ENCODE results near the gene DNAJC27. TPM values are rescaled to one million over a fixed set of nuclear protein-coding genes. Genes with fewer than 3 reads are reported as not detected.

Gene DNAJC27
- total RNA-seq, 1 experiment from 2014 or later, result 5.4 TPM

DNA sequence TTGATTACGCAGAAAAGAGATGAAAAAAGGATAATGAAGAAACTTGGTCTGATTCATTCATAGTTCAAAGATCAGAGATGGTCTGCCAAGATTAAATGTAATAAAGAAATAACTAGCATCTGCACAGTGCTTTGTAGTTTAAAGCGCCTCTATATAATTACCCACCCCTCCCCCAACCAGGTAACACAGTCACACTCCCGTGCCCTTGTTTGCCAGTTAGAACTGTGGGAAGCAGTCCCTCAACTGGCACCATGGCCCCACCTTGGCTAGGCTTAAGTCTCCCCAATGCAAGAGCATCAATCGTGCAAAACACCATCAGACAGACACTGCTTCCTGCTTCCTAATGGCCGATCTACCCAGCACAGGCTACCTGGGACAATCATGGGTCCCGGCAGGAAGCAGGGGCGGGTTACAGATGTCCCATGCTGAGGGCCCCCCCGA is 63.3 kb downstream of the DNAJC27 start (continued):
- TF ChIP-seq, protein P1, sequence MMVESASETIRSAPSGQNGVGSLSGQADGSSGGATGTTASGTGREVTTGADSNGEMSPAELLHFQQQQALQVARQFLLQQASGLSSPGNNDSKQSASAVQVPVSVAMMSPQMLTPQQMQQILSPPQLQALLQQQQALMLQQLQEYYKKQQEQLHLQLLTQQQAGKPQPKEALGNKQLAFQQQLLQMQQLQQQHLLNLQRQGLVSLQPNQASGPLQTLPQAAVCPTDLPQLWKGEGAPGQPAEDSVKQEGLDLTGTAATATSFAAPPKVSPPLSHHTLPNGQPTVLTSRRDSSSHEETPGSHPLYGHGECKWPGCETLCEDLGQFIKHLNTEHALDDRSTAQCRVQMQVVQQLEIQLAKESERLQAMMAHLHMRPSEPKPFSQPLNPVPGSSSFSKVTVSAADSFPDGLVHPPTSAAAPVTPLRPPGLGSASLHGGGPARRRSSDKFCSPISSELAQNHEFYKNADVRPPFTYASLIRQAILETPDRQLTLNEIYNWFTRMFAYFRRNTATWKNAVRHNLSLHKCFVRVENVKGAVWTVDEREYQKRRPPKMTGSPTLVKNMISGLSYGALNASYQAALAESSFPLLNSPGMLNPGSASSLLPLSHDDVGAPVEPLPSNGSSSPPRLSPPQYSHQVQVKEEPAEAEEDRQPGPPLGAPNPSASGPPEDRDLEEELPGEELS (CRISPR knock-in tag; IDR thresholded peaks at IDR 0.05), result no peak
- TF ChIP-seq, protein P2, sequence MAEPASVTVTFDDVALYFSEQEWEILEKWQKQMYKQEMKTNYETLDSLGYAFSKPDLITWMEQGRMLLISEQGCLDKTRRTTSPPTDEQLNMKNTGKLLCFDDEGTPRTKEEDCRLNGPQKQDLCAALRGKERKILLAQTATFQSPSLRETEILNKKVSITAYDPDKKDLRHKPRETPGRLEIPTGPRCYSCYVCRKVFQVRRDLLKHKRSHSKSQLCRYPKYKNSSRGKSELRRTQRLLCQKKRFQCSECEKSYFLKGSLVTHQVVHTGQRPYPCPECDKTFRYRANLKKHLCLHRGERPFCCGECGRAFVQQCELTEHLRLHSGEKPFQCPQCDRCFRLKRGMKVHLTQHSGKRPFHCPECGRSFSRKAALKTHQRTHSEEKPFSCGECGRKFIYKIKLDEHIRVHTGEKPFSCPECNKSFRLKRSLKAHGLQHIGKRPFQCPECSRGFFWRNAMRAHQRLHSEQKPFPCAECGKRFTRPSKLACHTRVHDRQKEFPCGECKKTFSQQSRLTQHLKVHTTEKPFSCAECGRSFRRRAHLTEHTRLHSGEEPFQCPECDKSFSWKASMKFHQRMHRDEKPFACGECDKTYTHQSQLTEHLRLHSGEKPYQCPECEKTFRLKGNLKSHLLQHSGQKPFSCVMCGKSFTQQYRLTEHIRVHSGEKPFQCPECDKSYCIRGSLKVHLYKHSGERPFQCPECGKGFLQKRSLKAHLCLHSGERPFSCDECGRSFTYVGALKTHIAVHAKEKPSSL (CRISPR knock-in tag; conservative IDR thresholded peaks at IDR 0.05), result no peak
- TF ChIP-seq, protein P3, sequence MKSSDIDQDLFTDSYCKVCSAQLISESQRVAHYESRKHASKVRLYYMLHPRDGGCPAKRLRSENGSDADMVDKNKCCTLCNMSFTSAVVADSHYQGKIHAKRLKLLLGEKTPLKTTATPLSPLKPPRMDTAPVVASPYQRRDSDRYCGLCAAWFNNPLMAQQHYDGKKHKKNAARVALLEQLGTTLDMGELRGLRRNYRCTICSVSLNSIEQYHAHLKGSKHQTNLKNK (CRISPR knock-in tag; IDR thresholded peaks at IDR 0.05), result no peak
- TF ChIP-seq, protein P4, sequence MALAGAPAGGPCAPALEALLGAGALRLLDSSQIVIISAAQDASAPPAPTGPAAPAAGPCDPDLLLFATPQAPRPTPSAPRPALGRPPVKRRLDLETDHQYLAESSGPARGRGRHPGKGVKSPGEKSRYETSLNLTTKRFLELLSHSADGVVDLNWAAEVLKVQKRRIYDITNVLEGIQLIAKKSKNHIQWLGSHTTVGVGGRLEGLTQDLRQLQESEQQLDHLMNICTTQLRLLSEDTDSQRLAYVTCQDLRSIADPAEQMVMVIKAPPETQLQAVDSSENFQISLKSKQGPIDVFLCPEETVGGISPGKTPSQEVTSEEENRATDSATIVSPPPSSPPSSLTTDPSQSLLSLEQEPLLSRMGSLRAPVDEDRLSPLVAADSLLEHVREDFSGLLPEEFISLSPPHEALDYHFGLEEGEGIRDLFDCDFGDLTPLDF (CRISPR knock-in tag; IDR thresholded peaks at IDR 0.05), result no peak

DNA sequence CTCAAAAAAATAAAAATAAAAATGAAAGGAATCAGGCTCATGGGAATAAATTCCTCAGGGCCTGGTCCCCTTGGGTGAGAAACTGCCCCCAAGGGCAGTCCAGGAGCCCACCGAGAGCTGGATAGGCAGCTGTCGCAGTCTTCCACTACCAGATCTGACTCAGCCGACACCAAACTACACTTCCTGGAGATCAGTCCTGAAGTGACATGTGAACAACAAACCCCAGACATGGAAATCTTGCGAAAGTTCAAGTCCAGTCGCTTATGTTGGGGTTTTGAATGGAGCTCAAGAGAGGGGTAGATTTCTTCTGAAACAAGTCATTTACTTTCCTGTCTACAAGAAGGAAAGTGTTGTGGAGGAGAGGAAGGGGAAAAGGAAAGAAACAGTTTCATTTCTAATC is 64.6 kb downstream of the DNAJC27 start:
- ChIA-PET CTCF (no interaction called here), POLR2A (no interaction called here)
- no peaks in the 10 kb centered on the region for H3K27me3 Mint-ChIP-seq (ENCODE audit: low read depth)
- no peak overlapping the region for H3K4me3 Mint-ChIP-seq
- DNase-seq (ENCODE audit: low spot score), result no peak
- peaks cover 9% of the 10 kb centered on the region; the same call in 1 of the 2 replicates for H3K9me3 Mint-ChIP-seq
- H3K27ac Mint-ChIP-seq, result 0 out of 2 replicates have a peak overlapping the region, but pooled peaks have one; percentile 29
- TF ChIP-seq E2F5 (CRISPR knock-in tag; IDR thresholded peaks at IDR 0.05), result no peak
- no peak for TF ChIP-seq ZNF423 (CRISPR knock-in tag; IDR thresholded peaks at IDR 0.05)
- TF ChIP-seq ERG (CRISPR knock-in tag; IDR thresholded peaks at IDR 0.05), result no peak
- no peak for TF ChIP-seq JAZF1 (CRISPR knock-in tag; IDR thresholded peaks at IDR 0.05)
- TF ChIP-seq ZNF219 (CRISPR knock-in tag; IDR thresholded peaks at IDR 0.05; ENCODE audit: borderline replicate concordance), result no peak
- no peak for TF ChIP-seq SMAD4 (CRISPR knock-in tag; IDR thresholded peaks at IDR 0.05)
- no peak for TF ChIP-seq ZNF138 (CRISPR knock-in tag; conservative IDR thresholded peaks at IDR 0.05)
- TF ChIP-seq, protein P3 (CRISPR knock-in tag; IDR thresholded peaks at IDR 0.05), result no peak
- peaks cover 31% of the 10 kb centered on the region for H3K36me3 Mint-ChIP-seq
- peaks cover 10% of the 10 kb centered on the region for H3K4me1 Mint-ChIP-seq
- ATAC-seq, result no peak

GRCh38 chr2:24906466-24906865 is 65.3 kb downstream of the DNAJC27 start:
- POLR2A ChIA-PET, result no interaction called here
- Mint-ChIP-seq H3K36me3 (peaks cover 27% of the 10 kb centered on the region), H3K4me3 (no peak overlapping the region), H3K27ac (no peak overlapping the region), H3K27me3 (ENCODE audit: low read depth) (no peaks in the 10 kb centered on the region), H3K4me1 (peaks cover 10% of the 10 kb centered on the region), H3K9me3 (peaks cover 9% of the 10 kb centered on the region; the same call in 1 of the 2 replicates)
- DNase-seq (ENCODE audit: low spot score), result no peak
- no peak for ATAC-seq
- CTCF ChIA-PET, result no interaction called here
- TF ChIP-seq FOXJ3 (CRISPR knock-in tag; IDR thresholded peaks at IDR 0.05; ENCODE audit: borderline replicate concordance), result no peak
- no peak for TF ChIP-seq ELF4 (CRISPR knock-in tag; IDR thresholded peaks at IDR 0.05; ENCODE audit: low read depth)
- no peak for TF ChIP-seq GTF2I (CRISPR knock-in tag; conservative IDR thresholded peaks at IDR 0.05)
- no peak for TF ChIP-seq ESRRA (CRISPR knock-in tag; IDR thresholded peaks at IDR 0.05; ENCODE audit: borderline replicate concordance)
- no peak for TF ChIP-seq E2F5 (CRISPR knock-in tag; IDR thresholded peaks at IDR 0.05)
- TF ChIP-seq ZNF671 (CRISPR knock-in tag; IDR thresholded peaks at IDR 0.05), result no peak
- TF ChIP-seq TEAD4 (CRISPR knock-in tag; IDR thresholded peaks at IDR 0.05), result no peak
- TF ChIP-seq, protein P5, sequence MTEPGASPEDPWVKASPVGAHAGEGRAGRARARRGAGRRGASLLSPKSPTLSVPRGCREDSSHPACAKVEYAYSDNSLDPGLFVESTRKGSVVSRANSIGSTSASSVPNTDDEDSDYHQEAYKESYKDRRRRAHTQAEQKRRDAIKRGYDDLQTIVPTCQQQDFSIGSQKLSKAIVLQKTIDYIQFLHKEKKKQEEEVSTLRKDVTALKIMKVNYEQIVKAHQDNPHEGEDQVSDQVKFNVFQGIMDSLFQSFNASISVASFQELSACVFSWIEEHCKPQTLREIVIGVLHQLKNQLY (CRISPR knock-in tag; IDR thresholded peaks at IDR 0.05), result no peak
- TF ChIP-seq SOX15 (CRISPR knock-in tag; IDR thresholded peaks at IDR 0.05), result no peak
- TF ChIP-seq ZNF416 (CRISPR knock-in tag; IDR thresholded peaks at IDR 0.05), result no peak
- TF ChIP-seq JAZF1 (CRISPR knock-in tag; IDR thresholded peaks at IDR 0.05), result no peak
- no peak for TF ChIP-seq NFATC4 (CRISPR knock-in tag; IDR thresholded peaks at IDR 0.05)
- no peak for TF ChIP-seq RORB (CRISPR knock-in tag; IDR thresholded peaks at IDR 0.05)
- TF ChIP-seq EMX1 (CRISPR knock-in tag; IDR thresholded peaks at IDR 0.05), result no peak
- TF ChIP-seq CREB1 (CRISPR knock-in tag; IDR thresholded peaks at IDR 0.05), result no peak
- no peak for TF ChIP-seq ZNF423 (CRISPR knock-in tag; IDR thresholded peaks at IDR 0.05)

Data from WTC11 (cell line).